ENCODE measurements around the gene ZC3HAV1. TPM values are rescaled to one million over a fixed set of nuclear protein-coding genes. Genes with fewer than 3 reads are reported as not detected.

Gene ZC3HAV1
- total and polyA plus RNA-seq, 9 of the 15 experiments (the other 6 are each of a cell fraction or from before 2014, with no cell fraction given) = 11.9 to 40.5 (median 23.9) TPM

- peak; percentile 4 for TF ChIP-seq GTF3C2 (IDR thresholded peaks at IDR 0.05; ENCODE audit: borderline replicate concordance, extremely low read depth, insufficient read length)
- no peak for TF ChIP-seq ZNF143 (CRISPR knock-in tag; IDR thresholded peaks at IDR 0.05)
- TF ChIP-seq CHD7 (IDR thresholded peaks at IDR 0.05; ENCODE audit: low read depth, low read length) = no peak
- no peak for TF ChIP-seq IFI16 (CRISPR knock-in tag; IDR thresholded peaks at IDR 0.05)
- no peak for TF ChIP-seq ZBTB26 (CRISPR knock-in tag; IDR thresholded peaks at IDR 0.05)
- no peak for TF ChIP-seq DIDO1 (tag; IDR thresholded peaks at IDR 0.05; ENCODE audit: low read depth)
- peak; percentile 100 for TF ChIP-seq NFE2 (IDR thresholded peaks at IDR 0.05; ENCODE audit: low read depth)
- TF ChIP-seq ZBTB5 (IDR thresholded peaks at IDR 0.05) = no peak
- peak; percentile 99 for TF ChIP-seq SMARCA5 (IDR thresholded peaks at IDR 0.05)
- TF ChIP-seq ZNF785 (CRISPR knock-in tag; IDR thresholded peaks at IDR 0.05) = 0 out of 2 replicates have a peak, but pooled peaks have one; percentile 21
Measured at GRCh38 chr7:139118234-139118804, 8.8 kb upstream of the ZC3HAV1 start (continued).

Measured in K562 (cell line).